GDM1 (cell line): ENCODE measurements around the gene DR1.

Experiments used
- DNase-seq: peaks from one replicate; lab custom pipeline; 2025; lab: John Stamatoyannopoulos, UW

The DR1 gene

DNA sequence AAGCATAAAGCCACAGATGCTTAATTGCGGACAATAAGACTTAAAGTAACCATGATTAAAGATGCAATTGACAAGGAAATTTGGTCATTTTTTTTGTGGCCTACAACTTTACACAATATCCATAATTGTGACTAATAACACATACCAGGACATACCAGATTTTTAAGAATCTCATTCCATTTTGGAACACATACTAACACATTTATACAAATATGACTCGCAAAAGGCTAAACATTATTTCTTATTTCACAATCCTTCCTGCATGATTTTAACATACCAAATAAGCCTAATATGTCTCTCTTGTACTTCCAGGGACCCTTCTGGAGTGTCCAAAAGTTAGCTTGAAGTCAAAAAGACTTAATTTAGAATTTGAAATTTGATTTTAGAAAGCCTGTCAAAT is 48.8 kb downstream of the DR1 start:
- DNase-seq: no peak

DNA sequence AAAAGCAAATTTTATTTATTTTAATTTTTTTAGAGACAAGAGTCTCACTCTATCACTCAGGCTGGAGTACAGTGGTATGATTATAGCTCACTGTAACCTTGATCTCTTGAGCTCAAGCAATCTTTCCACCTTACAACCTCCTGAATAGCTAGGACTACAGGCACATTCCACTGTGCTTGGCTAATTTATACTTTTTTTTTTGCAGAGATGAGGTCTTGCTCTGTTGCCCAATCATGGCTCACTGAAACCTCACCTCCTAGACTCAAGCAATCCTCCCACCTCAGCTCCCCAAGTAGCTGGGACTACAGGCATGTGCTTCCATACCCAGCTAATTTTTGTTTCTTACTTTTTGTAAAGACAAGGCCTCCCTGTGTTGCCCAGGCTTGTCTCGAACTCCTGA is 49.5 kb downstream of the DR1 start:
- no peak for DNase-seq

DNA sequence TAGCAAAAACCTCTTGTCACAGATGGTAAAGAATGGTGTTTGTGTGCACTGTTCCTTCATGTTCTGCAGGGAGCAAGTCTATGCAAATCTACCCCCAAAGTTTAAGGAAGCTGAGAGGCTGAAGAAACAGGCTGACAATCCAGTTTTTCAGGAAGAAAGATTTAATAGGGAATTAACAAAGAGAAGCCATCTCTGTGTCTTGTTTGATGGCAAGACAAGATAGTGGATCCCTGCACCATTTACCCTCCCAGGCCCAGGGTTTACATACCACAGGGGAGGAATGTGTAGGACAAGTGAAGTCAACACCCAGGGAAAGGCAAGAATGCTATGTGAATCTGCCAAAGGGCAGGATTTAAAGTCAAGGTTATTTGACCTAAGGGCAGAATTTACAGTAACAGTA is 54.1 kb downstream of the DR1 start:
- no peak for DNase-seq

DNA sequence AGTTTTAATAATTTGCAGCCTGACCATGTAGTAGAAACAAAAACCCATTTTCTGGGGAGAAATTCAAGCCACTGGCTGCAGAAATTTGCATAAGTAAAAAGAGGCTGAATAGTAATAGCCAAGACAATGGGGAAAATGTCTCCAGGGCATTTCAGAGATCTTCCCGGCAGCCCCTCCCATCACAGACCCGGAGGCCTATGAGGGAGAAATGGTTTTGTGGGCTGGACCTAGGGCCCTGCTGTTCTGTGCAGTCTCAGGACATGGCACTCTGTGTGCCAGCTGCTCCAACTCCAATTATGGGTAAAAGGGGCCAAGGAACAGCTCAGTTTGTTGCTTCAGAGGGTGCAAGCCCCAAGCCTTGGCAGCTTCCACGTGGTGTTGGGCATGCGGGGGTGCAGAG is 62.5 kb downstream of the DR1 start:
- no peak for DNase-seq

DNA sequence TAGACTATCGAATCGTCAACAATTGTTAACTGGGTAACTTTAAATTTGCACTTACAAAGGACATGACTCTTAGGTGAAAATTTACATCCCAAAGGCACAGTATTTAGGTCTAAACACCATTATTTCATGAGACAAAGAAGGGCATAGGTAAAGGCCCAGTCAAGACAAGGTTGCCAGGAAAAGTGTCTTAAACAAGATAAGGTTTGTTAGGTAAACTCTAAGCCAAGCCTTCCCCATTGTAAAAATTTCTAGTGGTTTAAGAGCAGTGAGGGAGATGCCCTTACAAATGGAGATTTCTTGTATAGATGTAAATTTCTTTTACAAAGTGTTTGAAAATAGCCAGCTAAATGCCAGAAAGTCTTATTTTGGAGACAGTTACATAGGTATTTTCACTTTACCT is 65.3 kb downstream of the DR1 start:
- DNase-seq: no peak

DNA sequence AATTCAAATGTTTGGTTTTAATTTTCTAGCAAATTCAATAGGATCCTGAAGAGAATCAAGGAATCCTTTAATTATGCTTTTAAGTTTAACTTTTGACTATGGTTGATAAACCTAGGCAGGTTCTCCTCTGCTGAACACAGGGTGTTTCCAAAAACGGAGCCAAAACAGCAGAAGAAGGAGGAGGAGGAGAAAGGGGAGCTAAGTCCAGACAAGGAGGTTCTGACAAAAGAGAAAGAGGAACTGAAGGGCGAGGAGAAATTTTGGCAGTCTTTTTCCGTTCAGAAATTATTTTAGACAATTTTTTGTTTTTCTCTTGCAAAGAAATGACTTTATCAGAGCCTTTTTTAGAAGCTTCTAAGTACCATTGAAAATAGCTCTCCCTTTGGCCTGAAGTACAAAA is 69.0 kb downstream of the DR1 start:
- no peak for DNase-seq

DNA sequence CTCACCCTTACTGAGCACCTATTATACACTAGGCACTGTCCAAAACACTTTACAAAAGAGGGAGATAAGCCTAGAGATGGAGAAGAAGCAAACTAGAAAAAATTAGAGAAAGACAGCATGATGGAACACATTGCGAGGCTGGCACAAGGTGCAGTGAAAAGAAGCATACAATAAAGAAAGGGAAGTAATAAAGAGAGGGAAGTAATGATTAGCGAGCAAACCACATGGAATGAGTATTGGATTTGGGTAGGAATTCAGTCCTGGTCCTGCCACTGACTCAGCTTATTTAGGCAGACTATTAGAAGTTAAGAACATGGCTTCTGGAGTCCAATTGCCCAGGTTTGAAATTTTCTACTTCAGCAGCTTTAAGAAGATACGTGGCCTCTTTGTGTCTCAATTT is 69.6 kb downstream of the DR1 start:
- no peak for DNase-seq

DNA sequence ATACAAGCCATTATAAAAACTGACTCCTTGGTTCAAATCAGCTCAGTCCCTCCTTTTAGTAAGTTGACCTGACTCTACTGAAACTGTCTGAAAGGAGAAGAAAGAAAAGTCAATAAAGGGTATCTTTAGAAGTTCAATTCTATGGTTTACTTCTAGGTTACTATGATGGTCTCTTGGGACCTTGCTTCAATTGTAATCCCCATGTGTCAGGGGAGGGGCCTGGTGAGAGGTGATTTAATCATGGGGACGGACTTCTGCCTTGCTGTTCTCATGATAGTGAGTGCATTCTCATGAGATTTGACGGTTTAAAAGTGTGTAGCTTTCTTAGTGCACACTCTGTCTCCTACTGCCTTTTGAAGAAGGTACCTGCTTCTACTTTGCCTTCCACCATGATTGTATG is 70.5 kb downstream of the DR1 start:
- DNase-seq: no peak
